Endothelial cell (in vitro differentiated cells): ENCODE data around the gene FKBP9. TPM values are rescaled to one million over a fixed set of nuclear protein-coding genes. Genes with fewer than 3 reads are reported as not detected.
"Not testable (repeated sequence)": the region's sequence is repeated elsewhere in the genome, so short reads cannot be mapped to it uniquely, and the experiment has no call there.

Source experiments
- DNase-seq: peaks from one replicate; pipeline ENCODE4 v3.0.0; 2021; ENCODE audit warnings: low spot score
- H3K27ac Mint-ChIP-seq: one replicate; pipeline ENCODE4 v1.8.0; 2021; ENCODE audit warnings: mixed read lengths, inconsistent platforms; ENCODE audit not compliant: unreplicated experiment
- H3K27me3 Mint-ChIP-seq: one replicate; pipeline ENCODE4 v1.8.0; 2021; ENCODE audit warnings: mild to moderate bottlenecking, moderate library complexity, mixed read lengths, inconsistent platforms; ENCODE audit not compliant: unreplicated experiment
- H3K36me3 Mint-ChIP-seq: one replicate; pipeline ENCODE4 v1.8.0; 2021; ENCODE audit warnings: mild to moderate bottlenecking, low read depth, mixed read lengths, inconsistent platforms; ENCODE audit not compliant: unreplicated experiment
- H3K4me1 Mint-ChIP-seq: one replicate; pipeline ENCODE4 v1.8.0; 2021; ENCODE audit warnings: mild to moderate bottlenecking, mixed read lengths, inconsistent platforms; ENCODE audit not compliant: unreplicated experiment
- H3K4me3 Mint-ChIP-seq: one replicate; pipeline ENCODE4 v1.8.0; 2021; ENCODE audit warnings: mild to moderate bottlenecking, mixed read lengths, inconsistent platforms; ENCODE audit not compliant: unreplicated experiment
- H3K9me3 Mint-ChIP-seq: one replicate; pipeline ENCODE4 v1.8.0; 2021; ENCODE audit warnings: mixed read lengths, inconsistent platforms; ENCODE audit not compliant: unreplicated experiment
- CTCF ChIP-seq: fragments of 200-600 bp; sonication (generic); IDR thresholded peaks from one replicate; pipeline ENCODE4 v1.5.0; 2021; ENCODE audit warnings: antibody characterized with exemption; ENCODE audit not compliant: unreplicated experiment
- total RNA-seq: library from RNA; stranded (reverse); fragmentation: NEBNext Ultra II Directional; extraction: Animal tissue kit (Norgen Biotek cat#: 25700); gene quantifications from one replicate; pipeline ENCODE4 v1.2.1, GENCODE V29; 2021; ENCODE audit not compliant: unreplicated experiment

FKBP9 gene
- total RNA-seq, 1 donor from 2014 or later, result 218 TPM

- Mint-ChIP-seq H3K27me3 (peaks cover 4% of the 10 kb centered on the region), H3K4me3 (no peak overlapping the region), H3K4me1 (no peaks in the 10 kb centered on the region), H3K27ac (no peak overlapping the region), H3K36me3 (peaks cover 28% of the 10 kb centered on the region), H3K9me3 (no peaks in the 10 kb centered on the region)
- TF ChIP-seq CTCF, result no peak
- DNase-seq, result no peak
Measured at GRCh38 chr7:32916006-32916405, 41.2 kb upstream of the FKBP9 start.

GRCh38 chr7:32916994-32917393, 40.2 kb upstream of the FKBP9 start:
- H3K27me3 Mint-ChIP-seq, H3K4me3 Mint-ChIP-seq, H3K9me3 Mint-ChIP-seq, DNase-seq, H3K27ac Mint-ChIP-seq, H3K4me1 Mint-ChIP-seq: not testable (repeated sequence)
- peaks cover 28% of the 10 kb centered on the region for H3K36me3 Mint-ChIP-seq

- Mint-ChIP-seq H3K9me3 (no peaks in the 10 kb centered on the region), H3K27me3 (no peaks in the 10 kb centered on the region), H3K27ac (peak overlapping the region; percentile 93), H3K4me1 (peaks cover 7% of the 10 kb centered on the region), H3K36me3 (peaks cover 4% of the 10 kb centered on the region), H3K4me3 (no peak overlapping the region)
- TF ChIP-seq CTCF, result no peak
- DNase-seq, result peak; percentile 15
Measured at GRCh38 chr7:32921896-32922295, 35.3 kb upstream of the FKBP9 start.

GRCh38 chr7:32928785-32929298, 28.4 kb upstream of the FKBP9 start:
- no peak overlapping the region for H3K4me3 Mint-ChIP-seq
- H3K27ac Mint-ChIP-seq, result no peak overlapping the region
- peaks cover 30% of the 10 kb centered on the region for H3K36me3 Mint-ChIP-seq
- no peak for TF ChIP-seq CTCF
- no peaks in the 10 kb centered on the region for H3K4me1 Mint-ChIP-seq
- DNase-seq, result no peak
- H3K9me3 Mint-ChIP-seq, result no peaks in the 10 kb centered on the region
- no peaks in the 10 kb centered on the region for H3K27me3 Mint-ChIP-seq

GRCh38 chr7:32929430-32930143, 27.7 kb upstream of the FKBP9 start:
- Mint-ChIP-seq H3K9me3 (no peaks in the 10 kb centered on the region), H3K36me3 (peaks cover 30% of the 10 kb centered on the region), H3K27ac (peak overlapping the region; percentile 13), H3K4me3 (no peak overlapping the region), H3K27me3 (no peaks in the 10 kb centered on the region), H3K4me1 (no peaks in the 10 kb centered on the region)
- no peak for DNase-seq
- TF ChIP-seq CTCF, result no peak
